Stomach (tissue), 4 donors: ENCODE results near the gene PPP1R14B.

Experiments
- CTCF ChIP-seq, 7 experiments: fragments of 450-650 bp in 4 of 7; fragments of 200-600 bp in 3 of 7; sonication (generic) in 3 of 7; IDR thresholded peaks; one replicate each; pipeline ENCODE4 v1.5.1; 2016 to 2019; ENCODE audit warnings: antibody characterized with exemption in 7 of 7, control low read depth in 2 of 7, mild to moderate bottlenecking in 1 of 7
- POLR2A ChIP-seq, 4 donors: fragments of 450-650 bp; IDR thresholded peaks; one replicate each; pipeline ENCODE4 v1.6.1; 2016; ENCODE audit warnings: antibody characterized with exemption in 4 of 4, control low read depth in 2 of 4, mild to moderate bottlenecking in 1 of 4, moderate library complexity in 1 of 4
- POLR2AphosphoS5 ChIP-seq, 3 donors: sonication (generic); formaldehyde crosslinking; IDR thresholded peaks; one replicate each; pipeline ENCODE4 v1.6.1; 2016; ENCODE audit warnings: antibody characterized with exemption in 3 of 3

GRCh38 chr11:64251016-64251752 is 4.4 kb upstream of the PPP1R14B start, which contains the start of gene PLCB3:
- TF ChIP-seq CTCF (IDR thresholded peaks at IDR 0.05) (peak in 5 of 7 experiments; percentile 37 to 99 (median 78)), POLR2A (IDR thresholded peaks at IDR 0.05) (no peak), POLR2AphosphoS5 (IDR thresholded peaks at IDR 0.05) (peak in 1 of 3 donors; percentile 66)
